Measurements from ENCODE around the gene MMD. TPM values are rescaled to one million over a fixed set of nuclear protein-coding genes. Genes with fewer than 3 reads are reported as not detected.

Gene MMD
- total and polyA plus RNA-seq, 2 donors (not counting 1 experiment from before 2014, with no cell fraction given) = 19.2 to 29.4 TPM

GRCh38 chr17:55409030-55409800 is 12.4 kb downstream of the MMD start:
- H3K27ac ChIP-seq (ENCODE audit: low read length in 2 of 2) = no peak overlapping the region
- ChIA-PET POLR2A (no interaction called here), CTCF (interaction anchor here (1.1 to 1.5 kb wide), 2 partner anchors 9 to 105 kb away, joined by 3 read pairs; no protein-coding TSS in a partner anchor)
- H3K9ac ChIP-seq (ENCODE audit: low read length) = no peak overlapping the region
- H3K36me3 ChIP-seq (replicated peaks in 1 of 2; ENCODE audit: control extremely low read depth in 1 of 2, control insufficient read depth in 1 of 2, extremely low read depth in 1 of 2, insufficient read depth in 2 of 2, low read length in 1 of 2) = peaks cover 24 to 87% of the 10 kb centered on the region in 2 experiments
- no peak for TF ChIP-seq CTCF (IDR thresholded peaks at IDR 0.05)
- no peak for TF ChIP-seq EZH2 (IDR thresholded peaks at IDR 0.05; ENCODE audit: borderline replicate concordance, insufficient read depth, low read depth, low read length, poor library complexity, severe bottlenecking)
- no peaks in the 10 kb centered on the region for H4K20me1 ChIP-seq (ENCODE audit: control insufficient read depth, insufficient read depth, low read length, poor library complexity, severe bottlenecking)
- H3K79me2 ChIP-seq (ENCODE audit: control insufficient read depth, insufficient read depth, low read length) = peaks cover 2% of the 10 kb centered on the region
- DNase-seq = no peak
- Mint-ChIP-seq H3K27ac (no peak overlapping the region), H3K4me3 (no peak overlapping the region), H3K27me3 (no peaks in the 10 kb centered on the region), H3K9me3 (ENCODE audit: insufficient read depth) (no peaks in the 10 kb centered on the region), H3K4me1 (peaks cover 12% of the 10 kb centered on the region)
- no CpG with 5 or more reads among the region's 4 CpGs for WGBS (ENCODE audit: insufficient coverage)
- H3K4me2 ChIP-seq (replicated peaks; ENCODE audit: low read depth, low read length, poor library complexity, severe bottlenecking) = no peak overlapping the region
- intact Hi-C loops (cut with micrococcal nuclease) = loop anchor here (1.0 kb wide), 1 partner anchor 11 kb away; no protein-coding TSS in a partner anchor
- H2AFZ ChIP-seq (ENCODE audit: insufficient read depth, low read depth, low read length, poor library complexity, severe bottlenecking) = no peak overlapping the region
- H3K4me1 ChIP-seq (ENCODE audit: control insufficient read depth in 2 of 2, insufficient read depth in 2 of 2, low read length in 2 of 2) = peaks cover 3% of the 10 kb centered on the region in 2 donors
- peak; percentile 84 for ATAC-seq (ENCODE audit: low read depth)
- no peak overlapping the region for H3K4me3 ChIP-seq (ENCODE audit: control extremely low read depth in 1 of 5, extremely low read depth in 1 of 5, insufficient read depth in 1 of 5, low read depth in 2 of 5, low read length in 4 of 5)
- no peaks in the 10 kb centered on the region for H3K9me3 ChIP-seq (ENCODE audit: control extremely low read depth in 1 of 3, control insufficient read depth in 2 of 3, insufficient read depth in 1 of 3, low read length in 2 of 3)
- H3K27me3 ChIP-seq (replicated peaks in 1 of 4; ENCODE audit: control extremely low read depth in 1 of 4, control insufficient read depth in 3 of 4, insufficient read depth in 4 of 4, low read length in 3 of 4) = no peaks in the 10 kb centered on the region

Measured in B cell (primary cell).